ENCODE measurements around the gene PRDM16. TPM values are rescaled to one million over a fixed set of nuclear protein-coding genes. Genes with fewer than 3 reads are reported as not detected.

The PRDM16 gene
- total RNA-seq, 1 experiment from 2014 or later: 5.3 TPM

DNA sequence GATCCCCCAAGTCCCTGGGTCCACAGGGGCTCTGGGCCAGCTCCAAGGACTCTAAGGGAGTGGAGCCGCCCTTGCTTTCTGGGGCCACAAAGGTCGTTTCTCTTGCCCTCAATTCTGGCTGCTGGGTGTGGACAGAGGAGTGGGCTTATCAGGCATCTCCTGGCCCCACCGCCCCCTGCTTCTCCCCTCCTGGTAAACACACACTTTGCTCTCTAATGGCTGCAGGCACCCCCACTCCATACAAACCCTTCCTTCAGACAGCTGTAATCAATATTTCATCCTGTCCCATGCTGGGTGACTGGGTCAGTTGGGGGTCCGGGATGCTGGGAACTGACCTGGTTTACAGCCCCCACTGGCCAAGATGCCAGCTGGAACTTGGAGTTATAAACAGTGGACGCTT is 67.5 kb downstream of the PRDM16 start:
- H3K4me3 ChIP-seq (ENCODE audit: low read depth, low read length): no peak overlapping the region
- H3K36me3 Mint-ChIP-seq (ENCODE audit: insufficient read depth, unreplicated experiment): no peaks in the 10 kb centered on the region
- H3K9me3 ChIP-seq: no peaks in the 10 kb centered on the region
- no peak overlapping the region for H3K27ac Mint-ChIP-seq (ENCODE audit: unreplicated experiment)
- H3K27me3 Mint-ChIP-seq (ENCODE audit: insufficient read depth, unreplicated experiment): no peaks in the 10 kb centered on the region
- no peaks in the 10 kb centered on the region for H3K27me3 ChIP-seq (replicated peaks; ENCODE audit: control insufficient read depth, insufficient read depth, low read length)
- H3K4me1 Mint-ChIP-seq (ENCODE audit: low read depth, unreplicated experiment): no peaks in the 10 kb centered on the region
- no peaks in the 10 kb centered on the region for H3K36me3 ChIP-seq (ENCODE audit: control insufficient read depth, insufficient read depth, low read length)
- TF ChIP-seq, protein P1, sequence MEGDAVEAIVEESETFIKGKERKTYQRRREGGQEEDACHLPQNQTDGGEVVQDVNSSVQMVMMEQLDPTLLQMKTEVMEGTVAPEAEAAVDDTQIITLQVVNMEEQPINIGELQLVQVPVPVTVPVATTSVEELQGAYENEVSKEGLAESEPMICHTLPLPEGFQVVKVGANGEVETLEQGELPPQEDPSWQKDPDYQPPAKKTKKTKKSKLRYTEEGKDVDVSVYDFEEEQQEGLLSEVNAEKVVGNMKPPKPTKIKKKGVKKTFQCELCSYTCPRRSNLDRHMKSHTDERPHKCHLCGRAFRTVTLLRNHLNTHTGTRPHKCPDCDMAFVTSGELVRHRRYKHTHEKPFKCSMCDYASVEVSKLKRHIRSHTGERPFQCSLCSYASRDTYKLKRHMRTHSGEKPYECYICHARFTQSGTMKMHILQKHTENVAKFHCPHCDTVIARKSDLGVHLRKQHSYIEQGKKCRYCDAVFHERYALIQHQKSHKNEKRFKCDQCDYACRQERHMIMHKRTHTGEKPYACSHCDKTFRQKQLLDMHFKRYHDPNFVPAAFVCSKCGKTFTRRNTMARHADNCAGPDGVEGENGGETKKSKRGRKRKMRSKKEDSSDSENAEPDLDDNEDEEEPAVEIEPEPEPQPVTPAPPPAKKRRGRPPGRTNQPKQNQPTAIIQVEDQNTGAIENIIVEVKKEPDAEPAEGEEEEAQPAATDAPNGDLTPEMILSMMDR (IDR thresholded peaks at IDR 0.05; ENCODE audit: insufficient read depth in 1 of 2, low read depth in 1 of 2, low read length in 1 of 2, severe bottlenecking in 1 of 2, unreplicated experiment in 1 of 2): no peak
- no peak overlapping the region for H3K4me3 Mint-ChIP-seq (ENCODE audit: unreplicated experiment)
- no peak for DNase-seq
- intact Hi-C loops (cut with micrococcal nuclease; ENCODE audit: unreplicated experiment): no loop called here
- H3K4me1 ChIP-seq: peaks cover 24% of the 10 kb centered on the region
- no TSS peak for BruUV-seq (replicated peaks)
- ChIA-PET CTCF (no interaction called here), POLR2A (no interaction called here)
- no peaks in the 10 kb centered on the region for H3K9me3 Mint-ChIP-seq (ENCODE audit: unreplicated experiment)

DNA sequence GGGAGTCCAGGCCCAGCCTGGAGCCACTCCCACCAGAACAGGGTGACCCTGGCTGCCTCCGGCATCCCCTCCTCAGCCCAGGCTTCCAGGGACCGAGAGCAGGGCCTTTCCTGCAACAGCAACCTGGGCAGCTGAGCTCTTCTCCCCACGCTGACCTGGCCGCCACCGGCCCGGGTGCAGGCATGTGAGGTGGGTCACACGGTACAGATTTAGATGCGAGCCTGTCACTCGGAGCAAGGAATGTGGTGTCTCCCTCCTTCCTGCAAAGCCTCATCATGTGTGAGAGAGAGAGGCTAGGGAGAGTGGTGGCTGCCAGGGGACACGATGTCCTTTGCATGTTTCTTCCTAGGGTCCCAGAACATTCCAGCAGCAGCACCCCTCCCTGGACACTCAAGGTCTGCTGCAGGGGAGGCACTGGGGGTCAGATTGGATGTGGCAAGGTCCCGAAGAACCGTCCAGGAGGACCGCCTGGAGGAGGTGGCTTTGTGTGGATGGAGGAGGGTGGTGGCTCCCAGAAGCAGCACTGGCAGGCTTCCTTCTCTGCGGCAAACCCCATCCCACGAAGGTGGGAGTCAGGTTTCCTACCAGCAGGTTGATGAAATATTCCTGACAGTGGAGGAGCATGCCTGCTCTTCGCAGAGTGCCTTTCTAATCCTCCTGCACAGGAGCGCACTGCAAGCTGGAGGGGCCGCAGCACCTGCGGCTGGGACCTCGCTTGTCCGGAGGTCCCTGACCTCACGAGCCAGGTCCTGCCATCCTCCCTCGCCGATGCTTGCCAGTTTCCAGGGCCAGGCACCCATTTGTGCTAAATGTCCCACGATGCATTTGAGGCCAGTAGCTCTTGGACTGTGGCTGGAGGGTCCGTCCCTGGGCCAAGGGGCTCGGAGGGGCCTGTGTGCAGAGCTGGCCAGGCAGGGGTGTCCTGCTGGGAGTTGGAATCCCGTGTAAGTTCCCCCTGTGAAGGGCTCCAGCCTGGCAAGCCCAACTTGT is 68.4 kb downstream of the PRDM16 start:
- no TSS peak for BruUV-seq (replicated peaks)
- H3K36me3 Mint-ChIP-seq (ENCODE audit: insufficient read depth, unreplicated experiment): no peaks in the 10 kb centered on the region
- no peak overlapping the region for H3K27ac Mint-ChIP-seq (ENCODE audit: unreplicated experiment)
- H3K27me3 Mint-ChIP-seq (ENCODE audit: insufficient read depth, unreplicated experiment): no peaks in the 10 kb centered on the region
- no peaks in the 10 kb centered on the region for H3K9me3 Mint-ChIP-seq (ENCODE audit: unreplicated experiment)
- Histone ChIP-seq H3K36me3 (ENCODE audit: control insufficient read depth, insufficient read depth, low read length) (no peaks in the 10 kb centered on the region), H3K9me3 (no peaks in the 10 kb centered on the region), H3K4me3 (ENCODE audit: low read depth, low read length) (no peak overlapping the region), H3K4me1 (peaks cover 24% of the 10 kb centered on the region), H3K27me3 (replicated peaks; ENCODE audit: control insufficient read depth, insufficient read depth, low read length) (no peaks in the 10 kb centered on the region)
- ChIA-PET CTCF (no interaction called here), POLR2A (no interaction called here)
- H3K4me1 Mint-ChIP-seq (ENCODE audit: low read depth, unreplicated experiment): no peaks in the 10 kb centered on the region
- DNase-seq: no peak
- TF ChIP-seq, protein P1 (IDR thresholded peaks at IDR 0.05; ENCODE audit: insufficient read depth in 1 of 2, low read depth in 1 of 2, low read length in 1 of 2, severe bottlenecking in 1 of 2, unreplicated experiment in 1 of 2): no peak
- no peak overlapping the region for H3K4me3 Mint-ChIP-seq (ENCODE audit: unreplicated experiment)
- intact Hi-C loops (cut with micrococcal nuclease; ENCODE audit: unreplicated experiment): no loop called here

DNA sequence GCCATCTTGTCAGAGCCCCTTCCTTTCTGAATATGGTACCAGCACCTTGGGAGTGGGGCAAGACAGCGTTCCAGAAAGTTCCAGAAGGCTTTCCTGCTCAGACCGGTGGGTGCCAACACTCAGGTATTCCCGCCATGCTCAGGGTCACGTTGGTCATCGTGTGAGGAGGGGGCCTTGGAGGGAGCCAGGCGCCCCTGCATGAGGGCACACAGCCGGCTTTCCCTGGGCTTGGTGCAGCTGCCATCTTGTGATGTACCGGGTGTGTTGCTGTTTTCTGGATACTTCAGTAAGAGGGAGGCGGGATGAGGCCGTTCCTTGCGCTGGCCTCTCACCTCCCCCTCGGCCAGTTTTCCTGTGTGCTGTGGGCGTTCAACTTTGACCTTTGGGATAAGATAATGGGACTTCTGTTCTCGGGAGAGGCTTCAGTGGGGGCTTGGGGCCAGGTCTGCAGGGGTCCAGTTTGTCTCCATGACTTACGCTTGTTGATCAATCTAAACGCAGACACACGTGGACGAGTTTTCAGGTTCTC is 69.7 kb downstream of the PRDM16 start:
- H3K4me1 Mint-ChIP-seq (ENCODE audit: low read depth, unreplicated experiment): no peaks in the 10 kb centered on the region
- no peaks in the 10 kb centered on the region for H3K9me3 Mint-ChIP-seq (ENCODE audit: unreplicated experiment)
- no peaks in the 10 kb centered on the region for H3K36me3 ChIP-seq (ENCODE audit: control insufficient read depth, insufficient read depth, low read length)
- H3K9me3 ChIP-seq: no peaks in the 10 kb centered on the region
- CTCF ChIA-PET: no interaction called here
- no peak for DNase-seq
- H3K36me3 Mint-ChIP-seq (ENCODE audit: insufficient read depth, unreplicated experiment): no peaks in the 10 kb centered on the region
- no peak overlapping the region for H3K27ac Mint-ChIP-seq (ENCODE audit: unreplicated experiment)
- H3K4me3 Mint-ChIP-seq (ENCODE audit: unreplicated experiment): no peak overlapping the region
- H3K27me3 ChIP-seq (replicated peaks; ENCODE audit: control insufficient read depth, insufficient read depth, low read length): no peaks in the 10 kb centered on the region
- peaks cover 11% of the 10 kb centered on the region for H3K4me1 ChIP-seq
- TF ChIP-seq, protein P1 (IDR thresholded peaks at IDR 0.05; ENCODE audit: insufficient read depth in 1 of 2, low read depth in 1 of 2, low read length in 1 of 2, severe bottlenecking in 1 of 2, unreplicated experiment in 1 of 2): no peak
- intact Hi-C loops (cut with micrococcal nuclease; ENCODE audit: unreplicated experiment): no loop called here
- POLR2A ChIA-PET: no interaction called here
- H3K27me3 Mint-ChIP-seq (ENCODE audit: insufficient read depth, unreplicated experiment): no peaks in the 10 kb centered on the region
- H3K4me3 ChIP-seq (ENCODE audit: low read depth, low read length): no peak overlapping the region
- no TSS peak for BruUV-seq (replicated peaks)
